ENCODE data around the gene GCN1.

DNA sequence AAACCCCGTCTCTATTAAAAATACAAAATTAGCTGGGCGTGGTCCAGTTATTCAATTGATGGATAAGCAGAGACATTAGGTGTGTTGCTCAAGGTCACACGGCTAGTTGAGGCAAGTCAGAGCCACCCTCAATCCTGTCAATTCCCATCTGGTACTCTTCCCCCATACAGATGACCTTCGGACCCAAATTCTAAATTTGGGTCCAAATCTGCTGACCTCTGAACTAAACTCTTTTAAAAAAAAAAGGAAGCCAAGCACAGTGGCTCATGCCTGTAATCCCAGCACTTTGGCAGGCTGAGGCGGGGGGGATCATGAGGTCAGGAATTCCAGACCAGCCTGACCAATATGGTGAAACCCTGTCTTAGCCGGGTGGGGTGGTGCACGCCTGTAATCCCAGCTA, 23.9 kb downstream of the GCN1 start:
- TF ChIP-seq, protein P1, sequence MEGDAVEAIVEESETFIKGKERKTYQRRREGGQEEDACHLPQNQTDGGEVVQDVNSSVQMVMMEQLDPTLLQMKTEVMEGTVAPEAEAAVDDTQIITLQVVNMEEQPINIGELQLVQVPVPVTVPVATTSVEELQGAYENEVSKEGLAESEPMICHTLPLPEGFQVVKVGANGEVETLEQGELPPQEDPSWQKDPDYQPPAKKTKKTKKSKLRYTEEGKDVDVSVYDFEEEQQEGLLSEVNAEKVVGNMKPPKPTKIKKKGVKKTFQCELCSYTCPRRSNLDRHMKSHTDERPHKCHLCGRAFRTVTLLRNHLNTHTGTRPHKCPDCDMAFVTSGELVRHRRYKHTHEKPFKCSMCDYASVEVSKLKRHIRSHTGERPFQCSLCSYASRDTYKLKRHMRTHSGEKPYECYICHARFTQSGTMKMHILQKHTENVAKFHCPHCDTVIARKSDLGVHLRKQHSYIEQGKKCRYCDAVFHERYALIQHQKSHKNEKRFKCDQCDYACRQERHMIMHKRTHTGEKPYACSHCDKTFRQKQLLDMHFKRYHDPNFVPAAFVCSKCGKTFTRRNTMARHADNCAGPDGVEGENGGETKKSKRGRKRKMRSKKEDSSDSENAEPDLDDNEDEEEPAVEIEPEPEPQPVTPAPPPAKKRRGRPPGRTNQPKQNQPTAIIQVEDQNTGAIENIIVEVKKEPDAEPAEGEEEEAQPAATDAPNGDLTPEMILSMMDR (conservative IDR thresholded peaks at IDR 0.05) = no peak
- no peak for TF ChIP-seq ZFX (IDR thresholded peaks at IDR 0.05)

All from C4-2B (cell line).